ENCODE results near the gene SPRYD7.
A peak's percentile ranks its signal among the peaks of the same experiment; 100 is the strongest.
"Not testable (repeated sequence)": the region's sequence is repeated elsewhere in the genome, so short reads cannot be mapped to it uniquely, and the experiment has no call there.

Gene SPRYD7, protein sequence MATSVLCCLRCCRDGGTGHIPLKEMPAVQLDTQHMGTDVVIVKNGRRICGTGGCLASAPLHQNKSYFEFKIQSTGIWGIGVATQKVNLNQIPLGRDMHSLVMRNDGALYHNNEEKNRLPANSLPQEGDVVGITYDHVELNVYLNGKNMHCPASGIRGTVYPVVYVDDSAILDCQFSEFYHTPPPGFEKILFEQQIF

DNA sequence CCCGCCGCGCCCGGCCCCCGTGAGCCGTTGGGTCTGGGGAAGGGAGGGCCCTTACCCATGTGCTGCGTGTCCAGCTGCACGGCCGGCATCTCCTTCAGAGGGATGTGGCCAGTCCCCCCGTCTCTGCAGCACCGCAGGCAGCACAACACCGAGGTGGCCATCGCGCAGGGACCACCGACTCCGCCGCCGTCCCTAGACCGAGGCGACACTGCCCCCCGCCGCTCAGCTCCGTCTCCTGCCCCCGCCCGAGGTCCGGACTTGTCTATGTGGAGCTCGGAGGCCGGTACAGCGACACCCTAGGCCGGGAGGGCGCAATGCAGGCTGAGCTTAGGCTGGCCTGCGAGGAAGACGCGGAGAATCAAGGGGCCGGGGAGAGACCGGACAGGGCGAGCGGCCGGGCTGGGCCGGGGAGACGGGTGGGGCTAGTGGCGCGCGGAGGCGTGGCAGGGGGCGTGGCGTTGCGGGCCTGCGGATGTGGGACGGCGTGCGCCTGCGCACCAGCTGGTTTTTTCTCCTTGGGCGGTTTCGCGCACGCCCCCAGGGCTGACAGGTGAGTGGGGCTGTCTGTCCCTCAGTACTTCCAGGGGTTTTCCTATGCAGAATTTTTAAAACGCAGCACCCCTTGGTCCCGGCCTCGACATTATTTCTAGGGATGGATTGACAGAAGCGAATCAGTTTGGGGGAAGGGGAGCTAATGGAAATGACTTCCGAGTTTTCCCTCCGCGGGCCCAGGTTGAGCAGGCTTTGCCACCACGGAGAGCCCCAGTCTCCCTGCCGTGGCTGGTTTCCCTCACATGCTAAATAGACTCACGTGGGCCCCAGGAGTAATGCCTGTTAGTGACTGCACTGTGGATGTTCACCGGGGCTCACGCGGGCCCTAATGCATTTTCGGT, at the start of gene SPRYD7:
Gene SPRYD7 (minus strand): TSS at position 266 of the 893 bp plus-strand sequence. CDS start 105 bp downstream, at position 161.
- DNase-seq, result peak; percentile 99

DNA sequence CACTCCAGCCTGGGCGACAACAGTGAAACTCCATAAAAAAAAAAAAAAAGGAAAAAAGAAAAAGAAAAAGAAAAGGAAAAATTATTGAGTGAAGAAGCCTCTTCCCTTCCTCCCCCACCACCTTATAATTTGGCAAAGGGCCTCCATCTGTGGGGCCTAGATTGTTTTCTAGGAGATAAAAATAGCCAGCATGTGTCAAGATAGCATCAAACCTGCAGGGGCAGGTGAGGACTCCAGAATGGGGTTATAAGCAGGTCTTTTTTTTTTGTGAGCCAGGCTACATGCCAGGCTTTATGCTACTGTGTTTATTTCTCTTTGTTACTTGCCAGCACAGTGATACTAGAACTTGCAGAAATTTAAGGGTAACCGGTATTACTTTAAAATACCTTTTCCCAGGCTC, 49.0 kb upstream of the SPRYD7 start:
- no peak for DNase-seq

DNA sequence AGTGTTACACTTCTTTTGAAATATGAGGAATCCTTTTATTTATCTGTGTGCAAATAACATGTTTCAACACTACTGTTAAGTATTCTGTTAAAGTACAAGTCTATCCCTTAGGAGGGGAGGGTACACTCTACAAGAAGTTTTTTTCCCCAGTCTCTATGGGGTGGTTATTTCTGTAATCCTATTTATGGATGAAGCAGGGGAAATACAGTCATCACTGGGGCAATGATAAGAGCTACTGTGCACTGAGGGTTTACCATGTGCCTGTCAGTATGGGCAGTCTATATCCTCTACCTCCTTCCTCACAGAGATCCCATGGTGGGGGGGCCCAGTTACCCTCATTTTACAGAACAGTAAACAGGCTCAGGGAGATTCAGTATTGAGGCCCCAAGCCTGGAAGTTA, 44.1 kb upstream of the SPRYD7 start:
- DNase-seq, result peak; percentile 83

DNA sequence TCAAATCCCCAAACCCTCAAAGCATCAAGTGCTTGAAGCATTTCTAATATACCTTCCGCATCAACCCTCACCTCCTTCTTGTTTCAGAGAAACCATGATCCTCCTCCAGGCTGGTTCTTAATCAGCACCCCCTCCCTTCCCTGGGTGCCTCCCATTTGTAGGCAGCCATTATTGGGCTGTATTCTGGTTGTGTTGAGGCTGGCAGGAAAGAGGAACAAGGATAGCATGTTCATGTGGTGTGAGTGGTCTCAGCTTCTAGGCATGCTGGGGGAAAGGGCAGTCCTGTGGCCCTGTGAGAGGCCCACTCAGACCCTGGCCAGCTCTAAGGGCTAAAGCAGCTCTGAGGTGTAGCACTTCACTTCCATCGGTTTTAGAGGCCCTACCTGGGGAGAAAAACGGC, 41.9 kb upstream of the SPRYD7 start:
- peak; percentile 36 for DNase-seq

DNA sequence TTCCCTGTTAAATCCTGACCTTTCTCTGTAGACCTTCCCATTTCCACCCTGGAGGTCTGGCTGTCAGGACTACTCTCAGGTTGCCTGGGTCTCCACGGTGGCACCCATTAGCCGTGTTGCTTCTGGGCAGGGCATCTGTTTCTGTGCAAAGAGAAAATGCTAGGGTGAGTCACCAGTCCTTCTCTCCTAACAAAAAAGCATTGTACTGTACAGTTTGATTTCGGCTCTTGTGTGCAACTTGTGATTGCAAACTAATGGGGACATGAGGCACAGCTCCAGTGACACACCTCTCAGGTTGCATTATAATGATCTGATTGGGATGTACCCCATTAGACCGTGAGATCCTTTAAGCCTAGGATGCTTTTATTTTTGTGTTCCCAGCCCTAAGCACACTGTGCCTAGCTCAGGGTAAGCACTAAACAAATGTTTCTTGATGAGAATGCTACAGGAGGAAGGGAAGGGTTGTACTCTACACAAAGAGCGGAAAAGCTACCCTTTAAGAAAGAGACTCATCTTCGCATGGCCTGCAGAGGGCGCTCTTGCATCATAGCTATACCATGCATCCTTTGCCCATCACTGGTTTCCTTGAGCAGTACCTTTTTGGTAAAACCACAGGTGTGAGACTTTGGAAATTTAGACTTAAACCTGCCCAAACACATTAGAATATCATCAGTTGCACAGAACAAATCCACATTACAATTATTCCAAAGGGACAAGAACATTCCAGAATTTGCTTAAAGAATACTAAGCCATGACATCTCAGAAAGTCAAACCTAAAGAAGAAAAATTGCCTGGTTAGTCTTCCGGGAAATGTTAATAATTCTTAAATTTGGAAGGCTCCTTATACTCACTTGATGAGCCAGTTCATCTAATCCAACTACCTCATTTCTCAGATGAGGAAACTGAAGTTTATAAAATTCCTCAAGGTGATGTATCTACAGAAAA, 40.4 kb upstream of the SPRYD7 start:
- peak; percentile 72 for DNase-seq

DNA sequence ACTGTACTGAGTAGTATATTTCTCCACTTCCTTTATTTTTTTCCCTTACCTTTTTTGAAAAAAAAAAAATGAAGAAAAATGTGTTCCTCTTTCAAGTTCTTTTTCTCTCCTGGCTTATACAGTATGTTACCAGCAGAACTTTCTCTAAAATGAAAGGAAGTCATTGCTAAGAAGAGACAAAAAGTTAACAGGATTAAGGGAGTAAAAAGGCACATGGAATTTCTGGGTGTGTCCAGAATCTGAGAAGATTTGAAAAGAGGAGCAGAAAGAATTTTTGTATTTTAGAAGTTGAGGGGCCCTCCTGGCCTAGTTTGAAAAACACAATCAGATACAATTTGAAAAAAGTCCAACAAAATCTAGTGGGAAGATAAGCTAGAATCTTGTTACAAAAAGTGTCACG, 39.7 kb upstream of the SPRYD7 start:
- DNase-seq, result no peak

DNA sequence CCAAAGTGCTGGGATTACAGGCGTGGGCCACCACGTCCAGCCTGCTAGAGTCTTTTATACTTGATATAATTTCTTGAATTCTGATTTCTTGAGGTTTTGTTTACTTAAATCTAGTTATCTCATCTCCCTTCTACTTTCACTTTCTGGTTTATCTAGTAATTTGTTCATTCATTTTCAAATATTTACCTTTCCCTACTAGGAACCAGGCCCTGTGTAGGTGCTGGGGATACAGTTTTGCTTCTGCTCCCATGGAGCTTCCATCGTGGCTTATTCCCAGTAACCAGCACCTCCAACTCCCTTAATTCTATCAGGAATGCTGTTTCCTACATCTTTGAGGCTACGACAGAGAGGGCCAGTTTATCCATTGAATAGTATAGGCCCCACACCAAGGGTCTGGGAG, 36.6 kb upstream of the SPRYD7 start:
- DNase-seq, result no peak

DNA sequence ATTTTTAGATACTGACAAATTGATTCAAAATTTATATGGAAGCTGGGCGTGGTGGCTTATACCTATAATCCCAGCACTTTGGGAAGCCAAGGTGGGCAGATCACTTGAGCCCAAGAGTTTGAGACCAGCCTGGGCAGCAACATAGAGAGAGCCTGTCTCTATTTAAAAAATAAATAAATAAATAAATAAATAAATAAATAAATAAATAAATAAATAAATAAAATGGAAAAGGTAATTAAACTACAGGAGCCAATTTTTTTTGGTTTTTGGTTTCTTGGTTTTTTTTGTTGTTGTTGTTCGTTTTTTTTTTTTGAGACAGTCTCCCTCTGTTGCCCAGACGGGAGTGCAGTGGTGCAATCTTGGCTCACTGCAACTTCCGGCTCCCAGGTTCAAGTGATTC, 31.3 kb upstream of the SPRYD7 start:
- no peak for DNase-seq

DNA sequence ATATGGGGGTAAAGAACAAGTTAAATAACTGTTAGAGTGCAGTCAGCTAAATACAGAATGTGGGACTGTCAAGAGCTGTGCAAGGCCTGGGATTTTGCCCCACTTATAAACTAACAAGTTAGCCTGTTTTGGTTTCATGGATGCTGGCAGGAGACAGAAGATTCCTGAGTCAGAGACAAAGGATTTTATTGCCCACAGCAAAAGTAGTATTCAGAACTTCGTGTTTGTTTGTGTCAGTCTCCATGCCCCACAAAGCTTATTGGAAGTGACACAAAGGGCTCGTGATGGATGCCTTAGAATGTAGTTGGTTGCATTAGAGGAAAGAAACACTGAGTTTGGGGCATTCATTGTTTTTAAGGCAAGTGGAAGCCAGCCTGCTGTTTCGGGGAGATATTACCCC, 22.2 kb upstream of the SPRYD7 start:
- DNase-seq, result no peak

DNA sequence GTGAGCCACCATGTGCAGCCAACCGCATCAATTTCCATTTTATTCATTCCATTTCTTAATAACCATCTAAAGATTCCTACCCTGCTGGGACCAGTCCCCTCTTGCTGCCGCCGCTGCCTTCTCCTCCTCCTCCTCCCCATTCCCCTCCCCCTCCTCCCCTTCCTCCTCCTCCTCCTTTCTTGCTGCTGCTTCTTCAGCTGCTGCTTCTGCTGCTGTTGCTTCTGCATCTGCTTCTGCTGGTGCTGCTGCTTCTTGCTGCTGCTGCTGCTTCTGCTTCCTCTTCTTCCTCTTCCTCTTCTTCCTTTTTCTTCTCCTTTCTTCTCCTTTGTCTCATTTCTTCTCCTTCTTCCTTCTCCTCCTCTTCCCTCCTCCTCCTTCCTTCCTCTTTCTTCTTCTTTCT, 20.0 kb upstream of the SPRYD7 start:
- no peak for DNase-seq

DNA sequence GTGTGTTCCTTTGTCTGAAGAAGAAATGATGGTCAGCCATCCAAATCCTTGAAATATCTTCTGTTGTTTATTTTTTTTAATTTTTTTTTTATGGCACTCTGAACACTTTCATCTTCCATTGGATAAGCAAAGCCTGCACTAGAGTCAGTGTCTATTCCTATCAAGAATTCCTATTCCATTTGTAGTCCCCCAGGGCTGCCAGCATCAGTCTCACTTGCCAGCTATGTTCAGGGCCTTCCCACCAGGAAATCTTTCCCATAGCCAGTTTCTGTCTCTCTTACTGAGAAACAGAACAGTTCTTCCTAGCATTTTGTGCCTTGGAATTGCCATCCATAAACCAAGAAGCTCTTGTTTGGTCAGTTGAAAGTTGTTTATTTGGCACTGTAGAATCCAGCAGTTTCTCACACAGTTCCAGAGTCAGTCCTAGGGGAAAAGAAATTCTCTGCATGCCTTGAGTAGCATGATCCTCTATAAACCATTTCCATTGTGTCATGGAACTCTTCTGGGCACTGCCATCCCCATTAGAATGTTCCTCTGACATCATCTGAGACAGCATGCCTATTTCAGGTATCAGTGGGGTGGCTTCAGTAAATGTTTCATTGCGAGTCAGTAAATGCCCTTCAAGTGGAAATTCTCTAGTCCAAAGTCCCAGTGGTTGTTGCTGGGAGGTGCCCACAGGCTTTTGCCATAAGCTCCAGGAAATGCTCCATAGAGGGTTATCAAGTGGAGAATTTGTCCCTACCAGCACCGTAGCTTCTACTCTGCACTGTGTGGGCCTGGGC, 18.7 kb upstream of the SPRYD7 start:
- no peak for DNase-seq

DNA sequence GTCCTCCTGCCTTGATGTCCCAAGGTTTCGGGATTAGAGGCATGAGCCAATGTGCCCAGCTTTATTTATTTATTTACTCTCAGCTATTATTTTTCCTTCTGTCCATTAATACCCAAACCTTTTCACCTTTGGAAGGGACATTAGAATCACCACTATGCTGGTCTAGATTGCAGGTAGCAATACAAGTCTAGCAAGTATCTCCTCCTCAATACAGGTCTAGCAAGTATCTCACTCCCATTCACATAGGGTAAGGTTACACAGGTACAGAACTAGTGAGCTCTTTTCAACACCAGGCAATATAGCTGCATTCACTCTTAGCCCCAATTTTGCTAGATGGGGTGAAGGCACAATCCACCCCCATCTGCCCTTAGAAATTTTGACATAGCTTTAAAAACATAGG, 17.4 kb upstream of the SPRYD7 start:
- no peak for DNase-seq

DNA sequence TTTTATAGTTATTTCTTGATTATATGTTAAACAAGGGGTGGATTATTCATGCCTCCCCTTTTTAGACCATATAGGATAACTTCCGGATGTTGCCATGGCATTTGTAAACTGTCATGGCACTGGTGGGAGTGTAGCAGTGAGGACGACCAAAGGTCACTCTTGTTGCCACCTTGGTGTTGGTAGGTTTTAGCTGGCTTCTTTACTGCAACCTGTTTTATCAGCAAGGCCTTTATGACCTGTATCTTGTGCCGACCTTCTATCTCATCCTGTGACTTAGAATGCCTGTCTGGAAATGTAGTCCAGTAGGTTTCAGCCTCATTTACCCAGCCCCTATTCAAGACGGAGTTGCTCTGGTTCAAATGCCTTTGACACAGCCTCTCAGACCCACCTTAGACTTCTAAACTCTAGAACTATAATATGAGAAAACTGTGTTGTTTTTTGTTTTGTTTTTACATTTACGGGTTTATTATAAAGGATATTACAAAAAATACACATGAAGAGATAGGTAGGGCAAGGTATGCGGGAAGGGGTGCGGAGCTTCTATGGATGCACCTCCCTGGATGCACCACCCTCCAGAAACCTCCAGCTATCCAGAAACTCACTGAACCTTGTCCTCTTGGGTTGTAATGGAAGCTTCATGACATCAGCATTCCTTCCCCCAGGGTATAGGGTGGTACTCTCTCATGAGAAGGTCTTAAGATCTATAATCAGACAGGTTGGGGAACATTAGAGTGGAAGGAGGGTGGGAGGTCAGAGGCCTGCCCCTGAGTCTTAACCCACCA, 15.8 kb upstream of the SPRYD7 start:
- no peak for DNase-seq

DNA sequence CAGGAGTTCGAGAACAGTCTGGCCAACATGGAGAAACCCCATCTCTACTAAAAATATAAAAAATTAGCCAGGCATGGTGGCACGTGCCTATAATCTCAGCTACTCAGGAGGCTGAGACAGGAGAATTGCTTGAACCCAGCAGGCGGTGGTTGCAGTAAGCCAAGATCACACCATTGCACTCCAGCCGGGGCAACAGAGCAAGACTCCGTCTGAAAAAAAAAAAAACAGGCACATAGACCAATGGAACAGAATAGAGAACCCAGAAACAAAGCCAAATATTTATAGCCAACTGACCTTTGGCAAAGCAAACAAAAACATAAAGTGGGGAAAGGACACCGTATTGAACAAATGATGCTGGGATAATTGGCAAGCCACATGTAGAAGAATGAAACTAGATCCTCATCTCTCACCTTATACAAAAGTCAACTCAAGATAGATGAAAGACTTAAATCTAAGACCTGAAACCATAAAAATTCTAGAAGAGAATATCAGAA, 12.7 kb upstream of the SPRYD7 start:
- DNase-seq, result not testable (repeated sequence)

DNA sequence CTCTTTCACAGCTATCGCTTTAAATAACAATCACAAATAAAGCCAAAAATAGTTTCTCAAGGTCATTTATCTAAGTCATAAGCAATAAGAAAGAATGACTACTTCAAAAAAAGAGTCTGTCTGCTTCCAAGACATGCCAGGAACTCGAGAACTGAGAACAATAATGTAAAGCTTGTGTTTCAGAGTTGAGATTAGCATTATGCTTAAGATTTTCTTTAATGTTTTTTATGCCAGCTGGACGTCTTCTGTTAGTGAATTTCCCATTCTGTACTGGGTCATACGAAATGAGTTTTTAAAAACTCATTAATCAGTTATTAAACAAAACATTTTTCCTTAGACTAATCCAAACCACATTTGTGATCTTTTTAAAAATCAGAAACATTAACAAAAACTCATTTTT, 3.2 kb upstream of the SPRYD7 start:
- DNase-seq, result no peak

DNA sequence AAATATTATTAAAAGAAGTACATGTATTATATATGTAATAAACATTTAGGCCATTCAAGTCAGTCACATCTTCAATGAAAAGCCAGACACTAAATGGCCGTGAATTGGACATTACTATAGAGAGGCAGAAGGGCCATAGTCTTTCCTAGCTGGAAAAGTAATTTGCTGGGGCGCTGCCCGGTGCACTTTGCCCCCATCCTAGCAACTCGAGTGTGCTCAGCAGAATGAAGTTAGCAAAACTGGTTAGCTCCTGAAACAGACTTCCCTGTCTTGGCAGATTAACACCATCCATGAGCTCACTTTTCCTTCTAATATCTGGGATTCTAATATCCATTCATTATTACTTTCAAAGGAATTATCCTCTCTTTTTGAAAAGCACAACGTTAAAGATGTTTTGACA, 2.8 kb upstream of the SPRYD7 start:
- DNase-seq, result no peak

DNA sequence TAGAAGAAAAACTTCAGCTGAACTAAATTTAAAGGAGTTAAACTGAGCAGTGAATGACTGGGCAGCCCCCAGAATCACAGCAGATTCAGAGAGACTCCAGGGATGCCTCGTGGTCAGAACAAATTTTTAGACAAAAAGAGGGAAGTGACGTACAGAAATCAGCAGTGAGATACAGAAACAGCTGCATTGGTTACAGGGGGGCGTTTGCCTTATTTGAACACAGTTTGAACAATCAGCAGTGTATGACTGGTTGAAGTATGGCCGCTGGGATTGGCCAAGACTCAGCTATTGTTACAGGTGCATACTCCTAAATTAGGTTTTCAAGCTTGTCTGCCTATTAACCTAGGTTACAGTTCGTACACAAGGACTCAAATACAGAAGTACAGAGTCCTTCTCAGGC, 2.2 kb upstream of the SPRYD7 start:
- no peak for DNase-seq

DNA sequence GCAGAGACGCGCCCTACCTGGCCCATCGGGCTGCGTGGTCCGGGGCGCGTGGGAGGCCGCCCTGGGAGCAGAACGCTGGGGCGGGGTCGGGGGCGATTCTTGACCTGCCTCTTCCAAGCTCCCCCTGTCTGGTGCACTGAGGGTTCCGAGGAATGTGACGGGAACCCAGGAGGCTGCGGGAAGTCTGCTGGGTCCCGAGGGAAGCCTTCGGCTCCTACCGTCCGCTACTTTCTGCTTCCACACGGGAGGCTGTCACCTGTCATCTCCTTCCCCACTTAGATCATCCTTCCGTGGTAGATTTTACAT, 781 bp upstream of the SPRYD7 start:
- no peak for DNase-seq

DNA sequence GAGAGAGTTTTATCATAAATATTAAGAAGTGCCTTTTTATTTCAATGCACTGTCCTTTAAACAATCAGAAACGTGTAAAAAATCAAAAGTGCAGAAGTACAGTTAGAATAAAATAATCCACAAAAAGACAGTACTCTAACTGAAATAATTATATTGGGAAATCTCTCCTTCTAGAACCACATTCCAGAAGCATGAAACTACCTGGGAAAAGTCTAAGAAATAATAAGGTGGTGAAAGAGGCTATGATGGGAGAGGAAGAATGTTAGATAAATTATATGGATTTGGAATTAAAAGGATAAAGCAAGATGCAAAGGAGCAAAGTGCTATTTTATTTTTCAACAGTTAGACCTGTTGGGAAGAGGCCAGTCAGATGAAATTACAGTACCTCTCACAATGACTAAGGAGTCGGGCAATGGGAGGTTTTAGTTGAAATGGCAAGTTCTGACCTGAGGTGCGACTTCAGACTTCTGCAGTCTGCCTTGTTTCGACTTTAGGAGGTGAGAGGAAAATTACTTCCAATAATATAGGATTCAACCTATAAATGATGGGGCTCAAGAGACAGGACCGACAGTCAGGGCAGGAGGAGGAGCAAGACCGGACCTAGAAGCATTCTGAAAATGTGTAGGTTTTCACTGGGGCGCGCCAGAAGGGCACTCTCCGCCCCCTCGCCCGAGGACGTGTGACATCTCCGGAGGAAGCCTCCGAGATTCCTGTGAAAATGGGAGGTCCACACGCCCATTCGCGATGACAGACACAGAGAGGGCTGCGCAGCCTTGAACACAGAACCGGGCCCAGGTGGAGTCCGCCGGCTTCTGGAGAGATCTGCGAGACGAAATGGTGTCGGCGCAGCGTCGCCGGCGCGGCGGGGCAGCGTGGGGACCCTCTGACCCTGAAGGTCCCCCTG, 717 bp downstream of the SPRYD7 start:
- DNase-seq, result peak; percentile 39

DNA sequence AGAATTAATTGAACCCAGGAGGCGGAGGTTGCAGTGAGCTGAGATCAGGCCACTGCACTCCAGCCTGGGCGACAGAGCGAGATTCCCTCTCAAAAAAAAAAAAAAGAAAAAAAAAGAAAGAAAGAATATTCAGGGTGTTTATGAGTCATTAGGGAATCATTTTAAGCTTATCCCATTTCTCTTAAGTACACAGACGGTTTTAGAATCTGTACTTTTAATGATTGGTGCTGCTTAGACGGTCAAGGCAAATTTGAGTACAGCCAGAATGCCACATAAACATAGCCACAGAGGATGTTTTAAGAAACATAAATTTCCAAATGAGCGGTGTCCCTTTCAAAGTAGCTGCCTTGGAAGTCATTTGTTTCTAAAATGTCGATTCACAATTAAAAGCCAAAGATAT, 2.6 kb downstream of the SPRYD7 start:
- no peak for DNase-seq

DNA sequence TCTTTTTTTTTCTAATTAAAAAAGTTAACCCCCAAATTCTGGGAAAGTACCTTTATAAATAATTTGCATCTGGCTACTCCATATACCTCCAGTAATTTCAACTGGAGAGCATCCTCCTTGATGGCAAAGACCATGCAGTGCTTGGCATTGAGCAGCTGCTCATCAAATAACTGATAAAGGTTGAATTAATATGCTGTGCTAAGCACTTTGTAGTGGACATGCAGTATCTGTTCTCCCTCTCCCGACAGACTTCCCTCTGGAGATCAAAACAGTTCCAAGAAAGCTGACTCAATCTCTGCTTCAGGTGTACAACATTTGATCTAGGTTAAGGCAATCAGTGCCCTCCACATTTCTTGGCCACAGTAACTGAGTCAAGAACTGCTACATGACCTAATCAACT, 3.3 kb downstream of the SPRYD7 start:
- DNase-seq, result no peak

All from GDM1 (cell line).